ENCODE results near the gene LEMD1.

DNA sequence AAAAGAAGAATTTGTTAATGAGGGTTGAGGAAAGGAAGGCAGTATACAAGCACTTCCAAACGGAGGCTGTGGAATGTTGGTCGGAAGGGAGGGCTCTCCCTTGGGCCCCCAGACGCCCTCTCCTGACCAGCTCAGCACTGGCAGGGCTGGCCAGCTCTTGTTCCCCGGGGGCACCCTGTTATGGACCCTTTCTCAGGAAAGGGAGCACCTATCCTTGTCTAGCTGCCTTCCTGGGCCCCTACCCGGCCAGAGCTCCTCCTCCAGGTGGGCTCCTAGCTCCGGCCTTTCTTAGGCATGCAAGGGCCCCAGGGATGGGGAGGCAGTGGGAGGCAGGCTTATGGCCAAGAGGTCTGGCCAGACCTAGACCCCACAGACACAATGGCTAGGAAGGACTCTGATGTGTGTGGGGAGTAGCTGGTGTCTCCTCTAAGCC, 33.1 kb upstream of the LEMD1 start:
- TF ChIP-seq, protein P1, sequence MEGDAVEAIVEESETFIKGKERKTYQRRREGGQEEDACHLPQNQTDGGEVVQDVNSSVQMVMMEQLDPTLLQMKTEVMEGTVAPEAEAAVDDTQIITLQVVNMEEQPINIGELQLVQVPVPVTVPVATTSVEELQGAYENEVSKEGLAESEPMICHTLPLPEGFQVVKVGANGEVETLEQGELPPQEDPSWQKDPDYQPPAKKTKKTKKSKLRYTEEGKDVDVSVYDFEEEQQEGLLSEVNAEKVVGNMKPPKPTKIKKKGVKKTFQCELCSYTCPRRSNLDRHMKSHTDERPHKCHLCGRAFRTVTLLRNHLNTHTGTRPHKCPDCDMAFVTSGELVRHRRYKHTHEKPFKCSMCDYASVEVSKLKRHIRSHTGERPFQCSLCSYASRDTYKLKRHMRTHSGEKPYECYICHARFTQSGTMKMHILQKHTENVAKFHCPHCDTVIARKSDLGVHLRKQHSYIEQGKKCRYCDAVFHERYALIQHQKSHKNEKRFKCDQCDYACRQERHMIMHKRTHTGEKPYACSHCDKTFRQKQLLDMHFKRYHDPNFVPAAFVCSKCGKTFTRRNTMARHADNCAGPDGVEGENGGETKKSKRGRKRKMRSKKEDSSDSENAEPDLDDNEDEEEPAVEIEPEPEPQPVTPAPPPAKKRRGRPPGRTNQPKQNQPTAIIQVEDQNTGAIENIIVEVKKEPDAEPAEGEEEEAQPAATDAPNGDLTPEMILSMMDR (IDR thresholded peaks at IDR 0.05), result peak; percentile 56
- no peak for TF ChIP-seq EZH2 (IDR thresholded peaks at IDR 0.05)

Data from neural progenitor cell (in vitro differentiated cells).